Esophagus (tissue), 2 donors: ENCODE data around the gene ITGA4. TPM values are rescaled to one million over a fixed set of nuclear protein-coding genes. Genes with fewer than 3 reads are reported as not detected.
"Not testable (repeated sequence)": the region's sequence is repeated elsewhere in the genome, so short reads cannot be mapped to it uniquely, and the experiment has no call there.

Source experiments
- H3K27ac ChIP-seq, 2 donors: one replicate each; pipeline ENCODE4 v1.5.1; 2013; ENCODE audit warnings: low read depth in 2 of 2, mild to moderate bottlenecking in 2 of 2, inconsistent platforms in 1 of 2, low read length in 1 of 2, moderate library complexity in 1 of 2
- H3K27me3 ChIP-seq, 2 donors: one replicate each; pipeline ENCODE4 v1.6.1; 2013; ENCODE audit warnings: low read length in 2 of 2, control low read depth in 1 of 2, mild to moderate bottlenecking in 1 of 2; ENCODE audit not compliant: insufficient read depth in 2 of 2, control insufficient read depth in 1 of 2
- H3K36me3 ChIP-seq, 2 donors: one replicate each; pipeline ENCODE4 v1.6.1; 2013; ENCODE audit warnings: low read length in 1 of 2; ENCODE audit not compliant: control insufficient read depth in 2 of 2, insufficient read depth in 2 of 2
- H3K4me1 ChIP-seq, 2 donors: one replicate each; pipeline ENCODE4 v1.6.1; 2013; ENCODE audit warnings: low read length in 1 of 2; ENCODE audit not compliant: control insufficient read depth in 2 of 2, insufficient read depth in 2 of 2
- H3K4me3 ChIP-seq, 2 donors: one replicate each; pipeline ENCODE4 v1.5.1; 2013; ENCODE audit warnings: low read length in 2 of 2, mild to moderate bottlenecking in 2 of 2, low read depth in 1 of 2, moderate library complexity in 1 of 2
- H3K9me3 ChIP-seq, 2 donors: one replicate each; pipeline ENCODE4 v1.6.1; 2013; ENCODE audit warnings: mild to moderate bottlenecking in 2 of 2, low read depth in 1 of 2, low read length in 1 of 2, moderate library complexity in 1 of 2; ENCODE audit not compliant: control insufficient read depth in 2 of 2, insufficient read depth in 1 of 2
- WGBS, 2 donors: extraction: QIAGEN DNeasy Blood & Tissue Kit; methylation state at CpG; one replicate each; pipeline ENCODE4 v1.1.7; 2013; 5-methylcytosine and 5-hydroxymethylcytosine counted together
- polyA plus RNA-seq, 2 donors: library from polyadenylated mRNA; stranded (reverse); fragments of 200-250 nt; gene quantifications; one replicate each; pipeline ENCODE4 v1.2.3, GENCODE V29; 2013
- donor health status: healthy with polysubstance abuse.
- donor health status: Bipolar disorder and iron deficiency.

The ITGA4 gene
- polyA plus RNA-seq, 2 donors: 0.22 to 0.45 TPM

GRCh38 chr2:181431674-181432073 lies 25.5 kb upstream of the ITGA4 start:
- no peaks in the 10 kb centered on the region for H3K36me3 ChIP-seq
- H3K9me3 ChIP-seq: no peaks in the 10 kb centered on the region
- H3K4me3 ChIP-seq: no peak overlapping the region
- H3K27me3 ChIP-seq: no peaks in the 10 kb centered on the region
- no peak overlapping the region for H3K27ac ChIP-seq
- no peaks in the 10 kb centered on the region for H3K4me1 ChIP-seq

- H3K27me3 ChIP-seq: no peaks in the 10 kb centered on the region
- 29 to 31% methylated on average over 1 of the region's 1 CpG for WGBS, 2 donors
- H3K36me3 ChIP-seq: no peaks in the 10 kb centered on the region
- H3K4me1 ChIP-seq: no peaks in the 10 kb centered on the region
- H3K4me3 ChIP-seq: no peak overlapping the region
- H3K9me3 ChIP-seq: no peaks in the 10 kb centered on the region
- H3K27ac ChIP-seq: no peak overlapping the region
Measured at GRCh38 chr2:181438261-181438660, 18.9 kb upstream of the ITGA4 start.

DNA sequence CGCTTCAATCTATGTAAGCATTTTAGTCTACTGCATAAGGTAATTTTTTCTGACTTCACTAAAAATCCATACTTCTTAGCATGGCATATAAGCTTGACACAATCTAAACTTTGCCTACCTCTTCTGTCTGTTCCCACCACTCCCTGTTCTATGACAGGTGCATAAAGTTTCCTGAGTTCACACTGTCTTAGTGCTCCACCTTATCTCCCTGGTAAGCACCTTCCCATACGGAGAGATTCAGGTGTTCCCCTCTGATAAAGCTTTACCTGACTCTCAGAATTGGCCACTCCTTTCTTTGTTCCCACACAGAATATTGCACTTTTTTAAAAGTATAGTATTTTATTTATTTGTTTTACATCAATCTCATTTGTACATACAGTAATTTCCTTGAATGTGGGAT lies 16.8 kb upstream of the ITGA4 start:
- Histone ChIP-seq H3K27ac (no peak overlapping the region), H3K4me3 (no peak overlapping the region), H3K36me3 (no peaks in the 10 kb centered on the region), H3K4me1 (no peaks in the 10 kb centered on the region), H3K27me3 (no peaks in the 10 kb centered on the region), H3K9me3 (no peaks in the 10 kb centered on the region)
- 81 to 88% methylated on average over 2 of the region's 2 CpGs for WGBS, 2 donors

GRCh38 chr2:181440919-181441318 lies 16.3 kb upstream of the ITGA4 start:
- 47 to 51% methylated on average over 3 of the region's 3 CpGs for WGBS, 2 donors
- H3K36me3 ChIP-seq: no peaks in the 10 kb centered on the region
- no peak overlapping the region for H3K27ac ChIP-seq
- H3K27me3 ChIP-seq: no peaks in the 10 kb centered on the region
- H3K9me3 ChIP-seq: no peaks in the 10 kb centered on the region
- no peaks in the 10 kb centered on the region for H3K4me1 ChIP-seq
- H3K4me3 ChIP-seq: no peak overlapping the region

- Histone ChIP-seq H3K4me3 (no peak overlapping the region), H3K9me3 (no peaks in the 10 kb centered on the region), H3K4me1 (no peaks in the 10 kb centered on the region), H3K27ac (no peak overlapping the region), H3K36me3 (no peaks in the 10 kb centered on the region), H3K27me3 (no peaks in the 10 kb centered on the region)
- WGBS, 2 donors: 47 to 53% methylated on average over 3 of the region's 3 CpGs
Measured at GRCh38 chr2:181441670-181442069, 15.5 kb upstream of the ITGA4 start.

DNA sequence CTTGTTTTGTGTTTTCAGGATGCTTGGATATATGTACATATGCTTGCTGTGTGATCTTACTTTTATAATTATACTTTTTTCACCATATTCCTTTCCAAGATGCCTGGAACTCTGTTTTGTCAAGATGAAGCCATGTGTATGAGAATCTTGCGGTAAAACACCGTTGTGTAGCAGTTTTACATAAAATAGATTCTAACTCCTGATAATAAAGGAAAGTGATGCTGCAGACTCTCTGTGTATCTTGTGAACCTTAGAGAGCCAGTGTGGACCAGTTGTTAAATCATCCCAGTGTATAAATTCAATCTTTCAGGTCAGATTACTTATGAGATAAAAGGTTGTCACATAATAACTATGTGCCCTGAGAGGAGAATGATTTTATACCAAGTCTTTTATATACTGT lies 12.5 kb upstream of the ITGA4 start:
- WGBS, 2 donors: 76 to 79% methylated on average over 2 of the region's 2 CpGs
- Histone ChIP-seq H3K9me3 (no peaks in the 10 kb centered on the region), H3K36me3 (no peaks in the 10 kb centered on the region), H3K4me1 (no peaks in the 10 kb centered on the region), H3K27ac (no peak overlapping the region), H3K27me3 (no peaks in the 10 kb centered on the region), H3K4me3 (no peak overlapping the region)

DNA sequence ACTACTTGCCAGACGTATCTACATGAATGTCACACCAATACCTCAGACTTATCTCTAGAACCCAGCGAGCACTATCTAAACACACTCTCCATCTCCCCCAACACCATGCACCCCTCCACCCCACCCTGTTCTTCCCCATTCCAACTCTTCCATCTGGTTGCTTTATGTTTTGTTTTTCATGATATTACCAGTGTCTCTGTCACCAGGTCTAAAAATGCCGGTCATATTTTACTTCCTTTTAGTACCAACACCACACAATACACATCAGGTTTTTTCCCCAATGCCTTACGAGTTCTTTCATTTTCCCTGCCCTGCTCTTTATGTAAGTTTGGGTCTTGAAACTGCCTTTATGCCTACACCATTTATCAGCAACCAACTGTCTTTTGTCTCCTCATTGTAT lies 10.2 kb upstream of the ITGA4 start:
- WGBS, 2 donors: 71 to 80% methylated on average over 4 of the region's 4 CpGs
- no peaks in the 10 kb centered on the region for H3K9me3 ChIP-seq
- H3K27me3 ChIP-seq: no peaks in the 10 kb centered on the region
- no peak overlapping the region for H3K27ac ChIP-seq
- no peaks in the 10 kb centered on the region for H3K4me1 ChIP-seq
- H3K36me3 ChIP-seq: no peaks in the 10 kb centered on the region
- H3K4me3 ChIP-seq: no peak overlapping the region

- not testable (repeated sequence) for H3K9me3 ChIP-seq, H3K4me1 ChIP-seq, H3K4me3 ChIP-seq, H3K27me3 ChIP-seq, H3K27ac ChIP-seq, H3K36me3 ChIP-seq
Measured at GRCh38 chr2:181449278-181449677, 7.9 kb upstream of the ITGA4 start.

GRCh38 chr2:181454686-181455450 lies 2.3 kb upstream of the ITGA4 start:
- WGBS, 2 donors: 75 to 80% methylated on average over 6 of the region's 6 CpGs
- no peaks in the 10 kb centered on the region for H3K9me3 ChIP-seq
- H3K27ac ChIP-seq: no peak overlapping the region
- H3K4me1 ChIP-seq: peaks cover 8 to 9% of the 10 kb centered on the region in 2 donors
- no peaks in the 10 kb centered on the region for H3K36me3 ChIP-seq
- H3K4me3 ChIP-seq: no peak overlapping the region
- H3K27me3 ChIP-seq: no peaks in the 10 kb centered on the region

GRCh38 chr2:181456660-181457120 lies 496 bp upstream of the ITGA4 start:
- Histone ChIP-seq H3K9me3 (no peaks in the 10 kb centered on the region), H3K27me3 (no peaks in the 10 kb centered on the region), H3K27ac (peak overlapping the region; percentile 56 to 60), H3K36me3 (no peaks in the 10 kb centered on the region), H3K4me1 (peaks cover 8 to 9% of the 10 kb centered on the region in 2 donors), H3K4me3 (peak overlapping the region; percentile 50 to 59)
- WGBS, 2 donors: 6 to 10% methylated on average over 17 of the region's 17 CpGs
